ENCODE results near the gene BMF.
"Not testable (repeated sequence)": the region's sequence is repeated elsewhere in the genome, so short reads cannot be mapped to it uniquely, and the experiment has no call there.

Gene BMF

GRCh38 chr15:40087991-40088928 lies 20.4 kb downstream of the BMF start:
- DNase-seq (ENCODE audit: low read depth in 3 of 3), result no peak

DNA sequence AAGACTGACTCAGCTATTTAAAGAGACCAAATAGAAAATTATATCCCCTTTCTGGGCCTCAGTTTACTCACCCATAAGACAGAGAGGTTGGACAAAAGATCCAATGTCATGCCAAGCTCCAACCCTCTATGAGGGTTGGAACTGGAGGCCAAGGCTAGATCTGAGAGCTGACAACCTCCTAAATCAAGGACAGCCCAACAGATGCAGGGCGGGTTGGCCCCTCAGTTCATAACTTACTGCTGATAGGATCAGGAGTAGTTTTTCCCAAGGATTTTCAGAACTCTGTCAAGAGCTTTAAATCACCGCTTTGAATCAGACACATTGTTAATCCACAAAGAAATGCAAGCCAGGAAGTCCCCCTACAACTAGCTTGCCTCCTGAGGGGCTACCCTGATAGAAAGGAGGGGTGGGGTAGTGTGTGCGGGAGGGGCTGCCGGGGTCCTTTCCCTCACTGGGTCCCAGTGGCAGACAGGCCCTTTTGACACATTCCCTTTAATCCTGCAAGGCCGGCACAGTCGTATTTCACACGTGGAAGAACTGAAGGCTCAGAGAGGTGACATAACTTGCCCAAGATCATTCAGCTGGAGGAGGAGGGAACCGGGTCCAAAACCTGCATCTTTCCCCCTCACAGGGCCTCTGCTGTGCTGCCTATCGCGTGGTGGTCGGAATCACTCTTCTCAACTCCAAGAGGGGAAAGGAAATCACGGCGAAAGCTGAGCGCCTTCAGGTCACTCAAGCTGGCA lies 21.4 kb downstream of the BMF start:
- DNase-seq (ENCODE audit: low read depth in 3 of 3), result no peak

DNA sequence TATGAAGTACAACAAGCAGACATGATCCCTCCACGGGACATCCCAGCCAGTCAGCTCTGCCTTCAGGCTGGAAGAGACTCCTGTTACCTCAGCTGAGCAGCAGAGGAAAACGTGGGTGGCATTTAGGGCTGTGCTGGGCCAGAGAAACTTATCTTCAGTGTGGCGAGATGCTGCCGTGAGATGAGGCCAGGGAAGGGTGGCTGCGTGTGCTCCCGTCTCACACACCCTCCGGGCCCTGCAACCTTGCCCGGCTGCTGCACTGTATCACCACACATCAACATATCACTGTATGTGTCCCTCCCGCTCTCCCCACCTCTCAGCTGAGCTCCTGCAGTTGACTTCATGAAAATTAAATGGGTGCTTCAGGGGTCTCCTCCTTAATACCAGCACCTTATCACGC lies 23.4 kb downstream of the BMF start:
- no peak for DNase-seq (ENCODE audit: low read depth in 3 of 3)

GRCh38 chr15:40084650-40085049 lies 24.0 kb downstream of the BMF start:
- no peak for DNase-seq (ENCODE audit: low read depth in 3 of 3)

DNA sequence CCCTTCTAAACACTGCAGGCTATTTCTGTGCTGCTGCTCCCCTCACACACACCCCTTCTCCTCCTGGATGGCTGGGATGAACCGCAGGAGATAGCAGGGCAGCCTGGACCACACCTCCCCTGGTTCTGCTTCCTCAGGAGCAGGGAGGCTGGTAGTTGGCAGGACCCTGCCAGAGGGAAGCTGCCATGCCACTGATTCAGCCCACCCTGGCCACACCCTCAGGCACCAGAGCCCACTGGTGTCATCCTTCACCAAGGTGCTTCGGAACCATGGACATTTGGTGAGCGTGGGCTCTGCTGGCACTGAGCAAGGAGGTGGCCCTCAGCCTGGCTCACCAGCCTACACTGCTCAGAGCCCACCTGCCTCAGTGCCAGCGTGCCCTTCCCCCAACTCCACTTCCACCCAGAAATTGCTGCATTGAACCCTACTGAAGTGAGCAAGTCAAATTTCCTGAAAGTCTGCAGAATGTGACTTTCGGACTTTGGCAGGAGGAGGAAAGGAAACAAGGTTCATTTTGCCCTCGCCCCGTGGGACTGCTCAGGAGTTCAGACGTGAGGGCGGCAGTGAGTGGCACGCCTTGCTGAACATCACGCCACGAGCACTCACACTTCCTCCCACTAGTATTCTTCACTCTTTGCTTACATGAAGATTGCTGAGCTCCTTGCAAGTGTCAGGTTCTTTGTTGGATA lies 26.3 kb downstream of the BMF start:
- no peak for DNase-seq (ENCODE audit: low read depth in 3 of 3)

- DNase-seq (ENCODE audit: low read depth in 3 of 3), result no peak
Measured at GRCh38 chr15:40081691-40082194, 26.9 kb downstream of the BMF start.

GRCh38 chr15:40080847-40081246 lies 27.8 kb downstream of the BMF start:
- DNase-seq (ENCODE audit: low read depth in 3 of 3), result no peak

GRCh38 chr15:40080104-40080503 lies 28.6 kb downstream of the BMF start:
- DNase-seq (ENCODE audit: low read depth in 3 of 3), result no peak

DNA sequence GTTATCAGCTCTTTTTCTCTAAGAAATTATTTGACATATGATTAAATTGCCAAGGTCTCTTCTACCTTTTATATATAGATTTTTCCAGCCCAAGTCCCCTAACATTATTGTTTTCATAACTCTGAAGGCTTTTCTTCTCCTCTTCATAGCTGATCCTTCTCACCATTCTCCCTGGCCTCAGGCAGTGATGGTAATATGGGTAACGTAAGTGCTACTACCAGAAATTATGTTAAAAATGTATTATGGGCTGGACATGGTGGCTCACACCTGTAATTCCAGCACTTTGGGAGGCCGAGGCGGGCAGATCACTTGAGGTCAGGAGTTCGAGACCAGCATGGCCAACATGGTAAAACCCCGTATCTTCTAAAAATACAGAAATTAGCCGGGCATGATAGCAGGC lies 29.2 kb downstream of the BMF start:
- no peak for DNase-seq (ENCODE audit: low read depth in 3 of 3)

DNA sequence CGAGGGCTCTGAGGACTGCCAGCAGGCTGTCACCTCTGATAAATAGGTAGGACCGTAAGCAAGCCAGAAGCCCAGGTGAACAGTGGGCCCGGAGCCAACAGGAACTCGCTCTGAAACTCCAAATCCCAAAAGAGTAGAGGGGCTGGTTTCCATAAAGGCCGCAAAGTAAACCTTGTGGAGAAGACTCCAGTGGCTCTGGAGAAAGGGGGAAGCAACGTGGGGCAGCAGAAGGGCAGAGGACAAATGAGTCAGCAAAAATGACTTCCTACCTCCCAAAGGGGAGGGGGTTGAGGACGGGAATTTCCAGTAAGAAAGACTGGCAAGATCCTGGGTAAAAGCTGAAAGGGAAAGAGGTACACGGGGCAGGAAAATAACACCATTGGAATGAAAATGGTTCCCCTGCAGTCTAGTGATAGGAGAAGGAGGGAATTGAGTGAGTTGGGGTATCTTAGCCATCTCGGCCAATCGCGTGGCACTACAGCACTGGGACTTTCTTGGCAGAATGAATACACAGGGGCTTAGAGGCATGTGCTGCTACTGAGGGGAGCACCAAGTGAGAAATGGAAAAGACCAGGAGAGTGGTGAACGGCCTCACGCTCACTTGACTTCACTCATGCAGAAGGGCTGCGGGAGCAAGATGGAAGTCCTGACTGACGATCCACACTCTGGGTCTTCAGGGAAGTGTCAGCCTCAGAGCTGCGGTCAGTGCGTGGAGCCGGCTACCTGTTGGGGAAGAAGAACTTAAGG lies 33.2 kb downstream of the BMF start:
- no peak for DNase-seq (ENCODE audit: low read depth in 3 of 3)

DNA sequence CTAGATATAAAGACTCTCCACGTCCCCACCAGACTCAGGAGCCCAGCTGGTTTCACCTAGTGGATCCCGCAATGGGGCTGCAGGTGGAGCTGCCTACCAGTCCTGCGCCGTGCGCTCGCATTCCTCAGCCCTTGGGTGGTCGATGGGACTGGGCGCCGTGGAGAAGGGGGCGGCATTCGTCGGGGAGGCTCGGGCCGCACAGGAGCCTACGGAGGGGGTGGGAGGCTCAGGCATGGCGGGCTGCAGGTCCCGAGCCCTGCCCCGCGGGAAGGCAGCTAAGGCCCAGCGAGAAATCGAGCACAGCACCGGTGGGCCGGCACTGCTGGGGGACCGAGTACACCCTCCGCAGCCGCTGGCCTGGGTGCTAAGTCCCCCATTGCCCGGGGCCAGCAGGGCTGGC lies 34.0 kb downstream of the BMF start:
- DNase-seq (ENCODE audit: low read depth in 3 of 3), result not testable (repeated sequence)

- DNase-seq (ENCODE audit: low read depth in 3 of 3), result not testable (repeated sequence)
Measured at GRCh38 chr15:40073716-40074490, 34.8 kb downstream of the BMF start.

DNA sequence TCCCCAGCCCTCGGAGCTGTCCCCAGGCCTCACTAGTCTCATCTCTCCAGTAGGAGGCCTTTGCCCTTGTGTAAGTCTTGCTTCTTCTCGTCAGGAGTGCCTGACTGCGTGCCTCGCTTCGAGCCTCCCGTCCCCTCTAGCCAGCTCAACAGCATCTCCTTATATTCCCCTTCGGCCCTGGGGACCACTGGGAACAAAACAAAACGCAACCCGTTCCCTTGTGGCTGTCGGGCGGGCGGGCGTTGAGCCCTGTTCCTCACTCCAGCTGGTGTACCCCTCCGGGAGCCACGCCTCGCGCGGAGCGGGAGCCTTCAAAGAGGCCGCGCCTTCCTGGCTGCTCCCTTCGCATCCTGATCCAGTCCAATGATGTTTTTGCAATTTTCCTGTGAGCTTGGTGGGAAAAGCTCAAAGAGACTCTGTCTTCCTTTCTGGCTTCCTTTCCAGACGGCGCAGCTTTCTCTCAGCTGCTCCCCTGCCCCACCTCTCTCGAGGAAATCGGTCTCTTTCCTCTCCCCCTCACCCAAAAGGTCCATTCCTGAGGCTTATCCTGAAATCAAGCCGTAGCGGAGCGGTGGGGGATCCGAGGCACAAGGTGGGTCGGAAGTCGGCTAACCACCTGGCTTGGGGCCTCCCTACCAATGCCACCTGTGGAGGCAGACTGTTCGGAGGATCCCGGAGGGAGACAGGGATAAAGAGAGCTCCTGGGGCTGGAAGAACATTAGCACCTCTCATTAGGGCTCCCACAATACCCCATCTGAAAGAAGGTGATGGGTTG lies 36.3 kb downstream of the BMF start:
- no peak for DNase-seq (ENCODE audit: low read depth in 3 of 3)

DNA sequence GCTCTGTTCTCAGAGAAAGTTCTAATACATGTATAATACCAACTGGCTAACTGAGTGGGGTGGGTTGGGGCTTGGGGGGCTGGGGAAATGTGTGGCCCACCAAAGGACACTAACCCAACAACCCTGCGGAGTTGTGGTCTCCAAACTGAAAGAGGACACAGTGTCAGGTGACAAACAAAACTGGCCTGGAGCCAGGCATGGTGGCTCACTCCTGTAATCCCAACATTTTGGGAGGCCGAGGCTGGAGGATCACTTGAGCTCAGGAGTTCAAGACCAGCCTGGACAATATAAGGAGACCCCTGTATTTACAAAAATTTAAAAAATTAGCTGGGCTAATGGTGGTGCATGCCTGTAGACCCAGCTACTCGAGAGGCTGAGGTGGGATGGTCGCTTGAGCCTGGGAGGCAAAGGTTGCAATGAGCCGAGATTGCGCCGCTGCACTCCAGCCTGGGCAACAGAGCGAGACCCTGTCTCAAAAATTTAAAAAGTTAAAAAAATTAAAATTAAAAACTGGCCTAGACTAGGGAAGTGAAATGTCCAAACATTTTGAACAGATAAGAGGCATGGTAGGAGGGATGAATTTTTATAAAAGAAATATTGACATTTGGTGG lies 38.0 kb downstream of the BMF start:
- DNase-seq (ENCODE audit: low read depth in 3 of 3), result no peak

GRCh38 chr15:40070166-40070557 lies 38.5 kb downstream of the BMF start:
- no peak for DNase-seq (ENCODE audit: low read depth in 3 of 3)

DNA sequence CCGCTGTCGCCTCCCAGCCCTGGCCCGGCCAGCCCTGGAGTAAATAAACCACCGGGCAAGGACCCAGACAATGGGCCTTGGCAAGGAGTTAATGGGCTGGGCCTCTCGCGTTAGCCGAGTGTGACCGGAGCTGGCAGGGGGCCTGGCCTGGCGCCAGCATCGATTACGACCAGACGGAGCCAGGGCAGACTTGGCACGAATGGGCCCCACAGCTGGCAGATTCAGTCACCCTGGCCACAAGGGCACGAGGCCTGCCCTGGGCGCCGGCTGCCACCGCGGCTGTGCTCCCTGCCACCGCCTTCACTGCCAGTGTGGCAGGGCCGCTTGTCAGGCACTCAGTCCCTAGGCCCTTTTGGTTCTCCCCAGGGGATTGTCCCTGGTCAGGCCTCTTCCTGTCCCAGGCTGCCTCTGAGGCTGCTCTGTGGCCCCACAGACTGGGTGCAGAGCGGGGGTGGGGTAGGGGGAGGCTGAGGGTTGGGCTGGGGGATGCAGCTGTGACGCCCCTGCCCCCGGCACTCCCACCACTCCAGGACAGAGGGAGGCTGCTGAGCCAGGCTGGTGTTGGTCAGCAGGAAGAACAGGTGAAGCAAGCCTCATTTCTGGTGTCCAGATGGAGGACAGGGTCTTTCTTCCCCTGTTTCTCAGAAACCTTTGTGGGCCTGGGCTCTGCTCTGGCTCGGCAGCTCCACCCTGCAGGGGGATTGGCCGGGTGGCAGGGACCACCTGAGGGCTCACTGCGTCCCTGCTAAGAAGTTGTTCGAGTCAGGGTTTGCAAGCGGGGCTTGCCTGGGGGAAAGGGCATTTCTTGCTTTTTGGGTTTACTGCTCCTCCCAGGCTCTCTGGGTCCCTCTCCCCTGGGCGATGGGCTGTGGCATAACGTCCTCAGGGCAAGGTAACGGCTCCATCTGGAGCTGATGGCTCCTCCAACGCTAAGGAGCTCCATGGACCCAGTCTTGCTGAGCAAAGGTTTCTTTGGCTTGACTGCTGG lies 39.2 kb downstream of the BMF start:
- DNase-seq (ENCODE audit: low read depth in 3 of 3), result no peak

GRCh38 chr15:40067921-40068624 lies 40.6 kb downstream of the BMF start:
- no peak for DNase-seq (ENCODE audit: low read depth in 3 of 3)

- no peak for DNase-seq (ENCODE audit: low read depth in 3 of 3)
Measured at GRCh38 chr15:40066589-40066988, 42.1 kb downstream of the BMF start.
